B cell (primary cell): ENCODE results near the gene PADI3.

Experiments
- CTCF ChIP-seq: fragments of 200-600 bp; IDR thresholded peaks from one replicate; pipeline ENCODE4 v1.8.0; 2022; ENCODE audit warnings: antibody characterized with exemption, mild to moderate bottlenecking
- EZH2 ChIP-seq: IDR thresholded peaks from 2 replicates; pipeline ENCODE4 v1.6.1; 2012; ENCODE audit warnings: borderline replicate concordance, low read depth, mild to moderate bottlenecking, moderate library complexity, low read length; ENCODE audit not compliant: insufficient read depth, poor library complexity, severe bottlenecking

- TF ChIP-seq CTCF (no peak), EZH2 (no peak)
These were observed 22.2 kb downstream of the PADI3 start for GRCh38 chr1:17270891-17271765.
